Measurements from ENCODE around the gene ADCY3. TPM values are rescaled to one million over a fixed set of nuclear protein-coding genes. Genes with fewer than 3 reads are reported as not detected.
"Not testable (repeated sequence)": the region's sequence is repeated elsewhere in the genome, so short reads cannot be mapped to it uniquely, and the experiment has no call there.

The ADCY3 gene
- total RNA-seq, 2 donors from 2014 or later = 40.7 to 59.3 TPM

GRCh38 chr2:24805811-24806660 lies 114.0 kb downstream of the ADCY3 start:
- not testable (repeated sequence) for H3K4me3 Mint-ChIP-seq; ATAC-seq; H3K9me3 ChIP-seq (ENCODE audit: control insufficient read depth, low read length, poor library complexity, severe bottlenecking); DNase-seq; H3K27me3 Mint-ChIP-seq; H3K36me3 Mint-ChIP-seq (ENCODE audit: low read depth); H3K27ac Mint-ChIP-seq
- H3K4me1 Mint-ChIP-seq = peaks cover 18% of the 10 kb centered on the region

- H3K27me3 Mint-ChIP-seq = not testable (repeated sequence)
Measured at GRCh38 chr2:24800487-24800886, 119.5 kb downstream of the ADCY3 start.

GRCh38 chr2:24797644-24798043 lies 122.4 kb downstream of the ADCY3 start:
- Mint-ChIP-seq H3K27me3 (no peaks in the 10 kb centered on the region), H3K36me3 (ENCODE audit: low read depth) (peaks cover 7% of the 10 kb centered on the region), H3K27ac (peak overlapping the region; percentile 41), H3K4me1 (peaks cover 25% of the 10 kb centered on the region), H3K4me3 (no peak overlapping the region)
- H3K9me3 ChIP-seq (ENCODE audit: control insufficient read depth, low read length, poor library complexity, severe bottlenecking) = no peaks in the 10 kb centered on the region
- ATAC-seq = no peak
- no peak for DNase-seq

More at GRCh38 chr2:24800487-24800886, 119.5 kb downstream of the ADCY3 start:
- H3K4me3 Mint-ChIP-seq; H3K36me3 Mint-ChIP-seq (ENCODE audit: low read depth); ATAC-seq; H3K27ac Mint-ChIP-seq; H3K9me3 ChIP-seq (ENCODE audit: control insufficient read depth, low read length, poor library complexity, severe bottlenecking); DNase-seq: not testable (repeated sequence)
- peaks cover 17% of the 10 kb centered on the region for H3K4me1 Mint-ChIP-seq

- Mint-ChIP-seq H3K27ac (peak overlapping the region; percentile 97), H3K36me3 (ENCODE audit: low read depth) (peaks cover 7% of the 10 kb centered on the region), H3K4me1 (peaks cover 25% of the 10 kb centered on the region), H3K27me3 (no peaks in the 10 kb centered on the region), H3K4me3 (peak overlapping the region; percentile 96)
- no peaks in the 10 kb centered on the region for H3K9me3 ChIP-seq (ENCODE audit: control insufficient read depth, low read length, poor library complexity, severe bottlenecking)
- DNase-seq = no peak
- no peak for ATAC-seq
Measured at GRCh38 chr2:24793761-24794435, 126.1 kb downstream of the ADCY3 start.

- H3K27ac Mint-ChIP-seq = peak within 1 kb of the TSS; percentile 97
- no peaks in the 10 kb centered on the region for H3K9me3 ChIP-seq (ENCODE audit: control insufficient read depth, low read length, poor library complexity, severe bottlenecking)
- ATAC-seq (peak; percentile 99), DNase-seq (peak; percentile 88 to 89 (median 88))
- H3K4me1 Mint-ChIP-seq = peaks cover 21% of the 10 kb centered on the region
- peaks cover 6% of the 10 kb centered on the region for H3K36me3 Mint-ChIP-seq (ENCODE audit: low read depth)
- H3K27me3 Mint-ChIP-seq = no peaks in the 10 kb centered on the region
- H3K4me3 Mint-ChIP-seq = peak within 1 kb of the TSS; percentile 96
Measured at GRCh38 chr2:24792874-24793760, 126.9 kb downstream of the ADCY3 start, which contains the start of the genes CENPO and PTRHD1. TSS of gene CENPO (plus strand) at chr2:24793425. CDS start at chr2:24793920, 495 bp downstream. TSS of gene PTRHD1 (minus strand) at chr2:24793391. CDS start at chr2:24793377, 14 bp downstream.

GRCh38 chr2:24792542-24792873 lies 127.5 kb downstream of the ADCY3 start:
- no peaks in the 10 kb centered on the region for H3K27me3 Mint-ChIP-seq
- peaks cover 16% of the 10 kb centered on the region for H3K4me1 Mint-ChIP-seq
- H3K36me3 Mint-ChIP-seq (ENCODE audit: low read depth) = peaks cover 3% of the 10 kb centered on the region
- DNase-seq (no peak), ATAC-seq (no peak)
- peak overlapping the region; percentile 96 for H3K4me3 Mint-ChIP-seq
- no peaks in the 10 kb centered on the region for H3K9me3 ChIP-seq (ENCODE audit: control insufficient read depth, low read length, poor library complexity, severe bottlenecking)
- peak overlapping the region; percentile 97 for H3K27ac Mint-ChIP-seq

GRCh38 chr2:24791452-24791851 lies 128.6 kb downstream of the ADCY3 start:
- ATAC-seq (no peak), DNase-seq (no peak)
- H3K4me1 Mint-ChIP-seq = peaks cover 9% of the 10 kb centered on the region
- peaks cover 3% of the 10 kb centered on the region for H3K36me3 Mint-ChIP-seq (ENCODE audit: low read depth)
- H3K27ac Mint-ChIP-seq = no peak overlapping the region
- no peak overlapping the region for H3K4me3 Mint-ChIP-seq
- H3K27me3 Mint-ChIP-seq = no peaks in the 10 kb centered on the region
- no peaks in the 10 kb centered on the region for H3K9me3 ChIP-seq (ENCODE audit: control insufficient read depth, low read length, poor library complexity, severe bottlenecking)

GRCh38 chr2:24788816-24789215 lies 131.2 kb downstream of the ADCY3 start:
- no peaks in the 10 kb centered on the region for H3K9me3 ChIP-seq (ENCODE audit: control insufficient read depth, low read length, poor library complexity, severe bottlenecking)
- no peak for DNase-seq
- Mint-ChIP-seq H3K27ac (no peak overlapping the region), H3K27me3 (no peaks in the 10 kb centered on the region), H3K4me3 (no peak overlapping the region), H3K36me3 (ENCODE audit: low read depth) (peaks cover 3% of the 10 kb centered on the region), H3K4me1 (peaks cover 6% of the 10 kb centered on the region)
- no peak for ATAC-seq

- no peaks in the 10 kb centered on the region for H3K9me3 ChIP-seq (ENCODE audit: control insufficient read depth, low read length, poor library complexity, severe bottlenecking)
- DNase-seq (no peak), ATAC-seq (no peak)
- peaks cover 2% of the 10 kb centered on the region for H3K4me1 Mint-ChIP-seq
- no peak overlapping the region for H3K27ac Mint-ChIP-seq
- peaks cover 3% of the 10 kb centered on the region for H3K36me3 Mint-ChIP-seq (ENCODE audit: low read depth)
- no peak overlapping the region for H3K4me3 Mint-ChIP-seq
- peaks cover 6% of the 10 kb centered on the region for H3K27me3 Mint-ChIP-seq
Measured at GRCh38 chr2:24787532-24787931, 132.5 kb downstream of the ADCY3 start.

GRCh38 chr2:24785671-24786321 lies 134.2 kb downstream of the ADCY3 start:
- no peak overlapping the region for H3K4me3 Mint-ChIP-seq
- no peak for DNase-seq
- H3K27ac Mint-ChIP-seq = no peak overlapping the region
- H3K4me1 Mint-ChIP-seq = no peaks in the 10 kb centered on the region
- ATAC-seq = peak; percentile 80
- H3K27me3 Mint-ChIP-seq = peaks cover 8% of the 10 kb centered on the region
- peaks cover 3% of the 10 kb centered on the region for H3K36me3 Mint-ChIP-seq (ENCODE audit: low read depth)
- H3K9me3 ChIP-seq (ENCODE audit: control insufficient read depth, low read length, poor library complexity, severe bottlenecking) = no peaks in the 10 kb centered on the region

GRCh38 chr2:24783641-24784040 lies 136.4 kb downstream of the ADCY3 start:
- DNase-seq = no peak
- Mint-ChIP-seq H3K27me3 (peaks cover 8% of the 10 kb centered on the region), H3K4me3 (no peak overlapping the region), H3K27ac (no peak overlapping the region), H3K36me3 (ENCODE audit: low read depth) (peaks cover 3% of the 10 kb centered on the region), H3K4me1 (no peaks in the 10 kb centered on the region)
- no peak for ATAC-seq
- H3K9me3 ChIP-seq (ENCODE audit: control insufficient read depth, low read length, poor library complexity, severe bottlenecking) = no peaks in the 10 kb centered on the region

GRCh38 chr2:24779116-24779515 lies 140.9 kb downstream of the ADCY3 start:
- no peak for ATAC-seq
- H3K36me3 Mint-ChIP-seq (ENCODE audit: low read depth) = no peaks in the 10 kb centered on the region
- peaks cover 13% of the 10 kb centered on the region for H3K27me3 Mint-ChIP-seq
- no peak for DNase-seq
- H3K4me3 Mint-ChIP-seq = no peak overlapping the region
- H3K27ac Mint-ChIP-seq = no peak overlapping the region
- no peaks in the 10 kb centered on the region for H3K4me1 Mint-ChIP-seq
- no peaks in the 10 kb centered on the region for H3K9me3 ChIP-seq (ENCODE audit: control insufficient read depth, low read length, poor library complexity, severe bottlenecking)
